Activated CD8-positive, alpha-beta memory T cell treated with anti-CD3 and anti-CD28 coated beads for 4 hours (primary cell): ENCODE data around the gene PDCD10.

Source experiments
- DNase-seq, 2 donors: peaks; one replicate each; pipeline ENCODE4 v3.0.0-alpha.2; 2020; ENCODE audit warnings: low read depth in 2 of 2

The PDCD10 gene

DNA sequence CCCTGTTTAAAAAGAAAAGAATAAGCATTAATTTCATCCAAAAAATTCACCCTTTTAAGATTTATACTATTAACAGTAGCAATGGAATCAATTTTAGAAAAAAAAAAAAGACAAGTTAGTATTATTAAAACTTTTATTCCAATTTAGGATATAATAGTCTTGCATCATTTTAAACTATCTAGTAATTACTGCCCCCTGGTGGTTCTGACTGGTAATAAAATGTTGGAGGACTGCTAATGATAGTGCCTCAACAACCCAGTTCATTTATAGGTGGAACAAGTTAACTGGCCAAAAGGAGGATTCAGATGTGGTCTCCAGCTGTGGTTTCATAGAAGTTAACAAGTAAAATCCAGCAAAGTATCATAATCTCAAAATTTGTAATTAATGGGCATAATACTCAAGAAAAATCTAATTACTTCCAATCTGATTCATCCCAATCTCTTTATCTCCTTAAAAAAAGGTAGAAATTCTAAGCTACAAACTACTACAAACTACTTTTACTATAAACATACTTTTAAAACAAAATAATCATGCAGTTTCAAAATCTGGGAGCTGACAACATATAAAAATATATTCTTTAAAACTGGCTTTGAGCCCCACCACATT lies 50.2 kb downstream of the PDCD10 start:
- peak; percentile 15 for DNase-seq

DNA sequence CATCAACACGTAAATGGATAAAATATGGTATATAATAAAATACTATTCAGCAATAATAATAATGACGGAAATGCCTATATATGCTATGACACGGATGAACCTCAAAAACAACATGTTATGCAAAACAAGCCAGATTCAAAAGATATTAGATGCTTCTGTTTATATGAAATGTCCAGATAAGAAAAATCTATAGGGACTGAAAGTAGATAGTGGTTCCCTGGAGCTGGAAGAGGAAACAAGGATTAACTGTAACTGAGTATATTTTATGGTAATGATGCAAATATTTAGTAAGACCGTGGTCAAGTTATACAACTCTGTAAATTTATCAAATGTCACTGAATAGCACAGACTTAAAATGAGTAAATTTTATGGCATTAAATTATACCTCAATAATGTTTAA lies 55.2 kb downstream of the PDCD10 start:
- DNase-seq: no peak

DNA sequence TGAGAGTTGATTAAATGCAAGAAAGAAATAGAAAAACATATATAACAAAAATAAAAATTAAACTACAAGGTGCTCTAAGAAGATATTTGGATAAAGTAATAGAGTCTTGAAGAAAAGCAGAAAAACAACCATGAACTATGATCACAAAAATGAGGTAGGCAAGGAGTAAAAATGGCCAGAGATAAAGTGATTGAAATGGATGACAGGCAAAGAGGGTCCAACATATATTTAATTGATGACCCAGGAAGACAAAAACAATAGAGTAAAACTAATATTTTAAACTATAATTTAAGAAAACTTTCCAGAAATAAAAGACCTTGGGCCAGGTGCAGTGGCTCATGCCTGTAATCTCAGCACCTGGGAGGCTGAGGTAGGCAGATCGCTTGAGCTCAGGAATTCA lies 58.8 kb downstream of the PDCD10 start:
- no peak for DNase-seq

DNA sequence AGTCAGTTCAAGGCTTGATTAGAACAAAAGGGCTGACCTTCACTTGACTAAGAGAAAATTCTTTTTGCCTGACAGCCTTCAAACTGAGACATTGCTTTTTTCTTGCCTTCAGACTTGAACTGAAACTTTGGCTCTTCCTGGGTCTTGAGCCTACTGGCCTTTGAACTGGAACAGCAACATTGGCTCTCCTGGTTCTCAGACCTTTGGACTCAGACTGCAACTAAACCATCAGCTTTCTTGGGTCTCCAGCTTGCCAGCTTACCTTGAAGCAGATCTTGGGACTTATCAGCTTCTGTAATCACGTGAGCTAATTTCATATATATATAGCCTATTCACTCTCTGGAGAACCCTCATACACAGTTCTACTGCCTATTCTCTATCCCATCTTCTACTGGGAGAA lies 61.5 kb downstream of the PDCD10 start:
- DNase-seq: no peak

DNA sequence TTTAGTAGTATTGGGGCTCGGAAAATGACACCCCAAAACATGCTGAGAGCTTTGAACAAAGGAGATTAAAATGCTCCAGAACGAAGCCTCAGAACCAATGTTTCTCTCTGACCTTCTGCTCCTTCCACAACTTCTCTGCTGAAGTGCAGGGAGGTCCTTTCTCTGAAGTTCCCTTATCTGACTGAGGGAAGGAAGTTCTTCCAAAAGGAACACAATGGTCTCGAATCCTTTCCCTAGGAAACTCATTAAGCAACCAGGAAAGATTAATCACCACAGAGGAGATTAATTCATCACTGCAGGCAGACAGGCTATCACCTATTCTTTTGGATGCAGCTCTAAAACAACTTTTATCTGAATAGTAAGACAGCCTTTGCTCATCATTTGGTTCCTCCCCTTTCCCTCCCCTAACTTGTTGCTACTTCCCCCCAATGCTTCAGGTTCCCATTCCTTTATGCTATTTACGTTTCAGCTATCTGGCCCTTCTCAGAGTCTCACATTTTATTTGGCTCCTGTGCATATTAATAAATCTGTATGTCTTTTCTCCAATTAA lies 62.7 kb downstream of the PDCD10 start:
- DNase-seq: no peak

DNA sequence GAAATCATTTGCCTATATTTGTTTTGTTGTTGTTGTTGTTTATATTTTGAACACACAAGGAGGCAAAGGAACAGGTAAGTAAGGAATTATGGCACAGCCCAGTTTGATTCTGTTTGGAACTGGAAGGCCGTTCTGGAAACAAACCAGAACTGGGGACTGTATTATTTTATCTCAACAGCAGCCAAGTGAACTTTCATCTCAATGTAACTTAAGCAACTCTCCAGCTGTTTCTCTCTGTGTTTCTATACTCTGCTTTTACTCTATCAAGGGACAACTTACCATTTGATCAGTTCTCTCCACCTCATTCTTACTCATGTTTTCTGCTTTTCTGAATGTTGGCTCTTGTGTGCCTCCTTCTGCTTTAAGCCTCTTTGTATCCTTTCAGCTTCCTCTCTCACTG lies 65.0 kb downstream of the PDCD10 start:
- no peak for DNase-seq

DNA sequence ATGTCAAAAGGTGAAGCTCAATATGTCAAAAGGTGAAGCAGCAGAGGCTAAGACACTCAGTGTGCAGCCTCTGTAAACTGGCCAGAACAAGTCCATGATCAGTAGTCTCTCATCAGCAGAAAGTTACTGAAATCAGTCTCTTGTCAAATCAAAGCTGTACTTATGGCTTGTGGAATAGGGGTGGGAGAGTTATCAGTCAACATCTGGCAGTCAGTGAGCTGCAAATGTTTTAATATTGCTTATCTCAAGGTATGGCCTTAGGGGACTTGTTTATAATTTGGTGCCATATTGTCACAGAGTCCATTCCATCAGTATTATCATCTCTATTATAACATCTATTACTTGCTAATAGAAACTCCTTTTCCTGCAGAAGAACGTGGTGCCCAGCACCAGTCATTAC lies 66.0 kb downstream of the PDCD10 start:
- no peak for DNase-seq

DNA sequence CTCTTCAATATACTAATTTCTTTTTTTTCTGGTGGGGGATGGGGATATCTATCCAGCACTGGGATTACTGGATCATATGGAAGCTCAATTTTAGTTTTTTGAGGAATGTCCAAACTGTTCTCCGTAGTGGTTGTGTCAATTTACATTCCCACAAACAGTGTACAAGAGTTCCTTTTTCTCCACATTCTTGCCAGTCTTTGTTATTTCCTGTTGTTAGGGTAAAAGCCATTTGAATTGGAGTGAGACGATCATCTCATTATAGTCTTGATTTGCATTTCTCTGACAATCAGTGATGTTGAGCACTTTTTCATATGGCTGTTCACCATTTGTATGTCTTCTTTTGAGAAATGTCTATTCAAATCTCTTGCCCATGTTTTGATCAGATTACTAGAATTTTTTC lies 68.1 kb downstream of the PDCD10 start:
- no peak for DNase-seq

DNA sequence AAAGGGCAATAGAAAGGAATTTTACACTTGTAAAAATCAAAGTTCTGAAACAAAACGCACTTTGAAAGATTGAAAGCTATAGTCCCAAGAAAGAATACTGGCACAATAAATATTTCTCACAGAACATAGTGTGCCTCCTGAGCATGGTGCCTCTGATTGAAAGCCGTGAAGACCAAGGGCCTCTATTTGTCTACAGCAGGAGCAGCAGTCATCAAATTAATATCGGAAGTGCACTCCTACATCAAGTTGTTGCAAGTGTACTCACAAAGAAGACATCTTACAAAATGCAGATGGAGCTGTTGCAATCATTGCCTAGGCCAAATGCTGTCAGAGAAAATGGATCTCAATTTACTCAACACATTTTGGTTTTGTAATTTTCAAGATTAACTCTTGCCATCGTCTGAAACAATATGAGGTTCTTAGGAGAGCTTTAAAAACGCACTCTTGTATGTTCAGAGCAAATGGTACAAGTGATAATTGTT lies 71.7 kb downstream of the PDCD10 start:
- DNase-seq: no peak

DNA sequence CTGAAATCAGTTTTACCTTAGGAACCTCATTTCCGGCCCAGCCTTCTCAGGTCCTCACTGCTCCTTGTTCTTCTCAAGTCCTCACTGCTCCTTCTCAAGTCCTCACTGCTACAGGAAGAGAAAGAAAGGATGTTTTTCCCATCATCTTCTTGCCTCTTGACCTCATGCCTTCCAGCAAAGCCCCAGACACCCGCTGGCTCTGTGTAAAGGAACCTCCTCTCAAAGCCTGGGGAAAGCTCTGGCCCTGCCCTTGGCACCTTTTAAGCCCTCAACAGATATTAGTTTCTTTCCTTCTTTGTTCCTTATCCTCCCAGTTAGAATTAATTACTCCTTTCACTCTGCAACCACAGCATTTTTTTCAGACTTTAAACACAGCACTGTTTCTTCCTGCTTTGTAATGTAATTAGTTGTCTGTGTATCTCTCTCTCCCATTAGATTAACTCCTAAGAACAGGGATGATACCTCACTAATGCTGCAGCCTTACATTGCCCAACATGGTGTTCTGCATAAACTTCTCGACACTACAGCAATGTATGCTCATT lies 76.9 kb downstream of the PDCD10 start:
- no peak for DNase-seq

DNA sequence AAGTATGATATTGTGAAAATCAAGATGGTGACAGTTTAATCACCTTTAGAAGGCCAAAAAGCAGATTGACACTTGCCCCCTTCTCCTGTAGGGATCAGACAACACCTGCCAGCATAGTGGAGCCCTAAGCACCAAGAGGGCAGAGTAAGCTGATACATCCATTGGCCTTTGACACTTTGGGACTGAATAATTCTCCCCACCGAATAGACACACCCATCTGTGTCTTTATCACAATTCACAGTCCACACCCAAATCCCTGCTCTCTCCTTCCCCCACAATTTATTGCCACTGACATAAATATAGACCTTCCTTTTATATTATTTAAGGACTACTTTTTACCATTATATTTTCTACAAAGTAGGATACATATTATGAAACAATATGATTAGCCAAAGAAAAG lies 77.9 kb downstream of the PDCD10 start:
- DNase-seq: no peak

DNA sequence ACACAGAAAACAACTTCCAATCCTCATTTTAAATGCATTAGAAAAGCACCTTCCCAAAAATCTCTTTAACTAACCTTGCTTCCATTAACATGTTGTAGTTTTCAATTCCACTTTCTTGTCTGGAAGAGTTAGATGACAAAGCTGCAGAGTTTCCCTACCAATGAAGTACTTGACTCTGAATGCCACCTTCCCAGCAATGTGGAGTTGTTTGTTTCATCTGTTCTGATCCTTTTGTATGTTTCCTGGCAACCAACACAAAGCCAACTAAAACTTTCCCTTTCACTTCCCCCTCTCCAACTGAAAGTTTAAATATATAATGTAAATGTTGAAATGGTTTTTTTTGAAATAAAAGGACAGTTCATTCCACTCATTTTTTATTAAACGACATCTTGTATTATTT lies 80.9 kb downstream of the PDCD10 start, which contains the start of gene WDR49:
Gene WDR49 (minus strand): TSS at position 183 of the 400 bp plus-strand sequence. CDS start 517 bp downstream, outside the sequence.
- DNase-seq: no peak

DNA sequence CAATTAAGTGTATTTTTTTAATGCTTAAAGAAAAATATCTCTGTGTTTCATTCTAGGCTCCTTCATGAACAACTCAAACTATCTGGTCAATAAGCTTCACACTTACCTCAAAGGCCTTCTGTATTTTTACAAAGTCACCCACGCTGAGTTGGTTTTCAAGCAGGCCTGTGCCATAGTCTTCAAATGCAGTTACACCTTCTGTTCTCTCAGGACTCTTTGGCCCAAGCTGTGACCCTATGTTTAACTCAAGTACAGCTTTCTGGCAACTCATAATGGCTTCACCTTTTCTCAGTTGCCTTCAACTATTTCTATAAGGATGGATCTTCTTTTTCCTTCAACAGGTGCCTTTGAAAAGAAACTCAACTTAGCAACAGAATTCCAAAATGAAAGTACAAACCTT lies 81.5 kb downstream of the PDCD10 start:
- DNase-seq: no peak

DNA sequence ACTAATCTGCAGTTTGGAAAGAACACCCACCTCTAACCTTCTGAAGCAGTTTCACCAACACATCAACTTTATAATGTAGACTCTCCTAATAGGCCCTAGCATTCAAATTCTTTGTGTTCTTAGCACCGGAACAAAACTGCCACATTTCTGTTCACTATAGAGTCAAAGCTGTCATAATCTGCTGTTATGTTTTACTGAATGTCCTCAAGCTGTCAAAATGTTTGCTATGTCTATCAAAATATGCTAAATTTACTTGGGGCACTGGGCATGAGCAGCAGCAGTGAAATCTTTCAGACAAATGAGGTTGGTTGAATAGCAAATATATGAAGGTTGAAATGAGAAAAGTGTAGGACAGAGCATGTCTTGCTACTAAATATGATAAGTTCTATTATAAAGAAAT lies 82.9 kb downstream of the PDCD10 start:
- DNase-seq: no peak

DNA sequence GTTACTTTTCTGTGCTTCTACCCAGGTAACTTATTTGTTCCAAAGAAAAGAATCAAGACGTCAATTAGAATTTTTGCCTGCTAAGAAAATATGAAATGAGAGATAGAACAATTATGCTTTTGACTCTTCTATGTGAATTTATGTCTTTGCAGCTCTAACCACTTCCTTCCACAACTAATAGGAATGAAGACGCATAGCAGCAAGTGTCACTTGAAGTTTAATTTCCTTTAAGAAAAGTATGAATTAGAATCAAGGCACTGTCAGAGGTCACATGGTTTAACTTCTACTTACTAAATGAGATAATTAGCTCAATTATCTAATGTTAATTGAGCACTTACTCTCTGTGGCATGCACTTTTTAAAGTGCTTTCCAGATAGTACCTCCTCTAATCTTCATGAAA lies 84.2 kb downstream of the PDCD10 start:
- DNase-seq: no peak

DNA sequence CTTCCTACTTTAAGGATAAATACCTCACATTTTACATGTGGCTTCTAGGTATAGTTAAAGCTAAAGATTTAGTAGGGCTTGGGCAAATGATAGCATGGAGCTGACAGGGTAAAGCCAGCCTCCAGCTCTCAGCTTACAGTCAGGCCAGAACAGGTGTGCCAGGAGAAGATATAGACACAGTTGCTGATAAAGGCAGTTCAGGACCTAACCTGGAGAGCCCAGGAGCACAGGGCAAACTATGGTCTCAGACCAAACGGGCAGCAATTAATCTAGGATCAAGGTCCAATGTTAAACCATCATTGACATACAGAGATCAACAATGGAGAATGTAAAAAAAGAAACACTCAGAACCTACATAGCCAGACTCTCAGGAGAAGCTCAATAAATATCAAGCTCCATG lies 84.9 kb downstream of the PDCD10 start:
- no peak for DNase-seq

DNA sequence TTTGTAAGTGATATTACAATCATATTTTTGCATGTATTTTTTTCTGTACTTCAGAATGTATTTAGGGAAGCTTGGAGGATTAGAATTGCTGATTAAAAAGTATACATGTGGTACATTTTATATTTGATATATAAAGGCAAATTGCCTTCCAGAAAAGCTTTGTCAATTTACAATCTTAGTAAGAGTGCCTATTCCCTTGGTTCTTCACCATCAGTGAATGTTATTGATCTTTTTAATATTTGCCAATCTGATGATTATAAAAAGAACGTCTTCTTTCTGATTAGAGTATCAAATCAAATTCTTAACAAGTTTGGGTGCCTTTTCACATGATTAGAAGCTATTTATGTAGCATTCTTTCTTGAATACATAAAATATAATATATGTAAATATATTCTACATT lies 90.1 kb downstream of the PDCD10 start:
- no peak for DNase-seq
